NCI-H2171 (cell line): ENCODE results near the gene SARS1.

Experiments used
- DNase-seq: peaks from one replicate; lab custom pipeline; 2025; lab: John Stamatoyannopoulos, UW

The SARS1 gene

DNA sequence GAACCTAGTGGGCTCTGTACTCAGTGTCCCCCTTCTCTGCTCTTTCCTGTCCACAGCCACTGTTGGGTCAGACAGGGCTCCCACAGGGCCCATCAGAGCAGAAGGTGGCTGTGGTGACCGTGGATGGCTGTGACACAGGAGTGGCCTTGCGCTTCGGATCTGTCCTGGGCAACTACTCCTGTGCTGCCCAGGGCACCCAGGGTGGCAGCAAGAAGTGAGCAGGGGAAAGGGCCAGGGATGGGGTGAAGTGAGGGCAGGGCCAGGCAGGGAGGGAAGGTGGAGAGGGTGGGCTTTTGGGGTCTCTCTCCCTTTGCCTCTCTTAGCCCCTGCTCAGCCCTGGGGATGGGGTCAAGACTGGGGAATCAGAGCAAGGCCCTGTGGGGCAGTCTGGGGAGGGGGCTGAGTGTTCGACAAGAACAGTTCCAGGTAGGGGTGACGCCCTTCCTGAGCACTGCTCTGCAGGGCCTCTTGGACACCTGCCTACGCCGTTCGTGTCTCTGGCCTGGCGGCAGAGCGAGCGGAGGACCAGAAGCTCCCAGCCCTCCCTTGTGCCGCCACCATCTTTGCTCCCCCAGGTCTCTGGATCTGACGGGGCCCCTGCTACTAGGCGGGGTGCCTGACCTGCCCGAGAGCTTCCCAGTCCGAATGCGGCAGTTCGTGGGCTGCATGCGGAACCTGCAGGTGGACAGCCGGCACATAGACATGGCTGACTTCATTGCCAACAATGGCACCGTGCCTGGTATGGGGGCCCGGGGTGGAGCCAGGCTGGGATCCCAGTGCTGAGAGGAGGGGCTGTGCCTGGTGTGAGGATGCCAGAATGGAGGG lies 48.7 kb downstream of the SARS1 start:
- DNase-seq = no peak

DNA sequence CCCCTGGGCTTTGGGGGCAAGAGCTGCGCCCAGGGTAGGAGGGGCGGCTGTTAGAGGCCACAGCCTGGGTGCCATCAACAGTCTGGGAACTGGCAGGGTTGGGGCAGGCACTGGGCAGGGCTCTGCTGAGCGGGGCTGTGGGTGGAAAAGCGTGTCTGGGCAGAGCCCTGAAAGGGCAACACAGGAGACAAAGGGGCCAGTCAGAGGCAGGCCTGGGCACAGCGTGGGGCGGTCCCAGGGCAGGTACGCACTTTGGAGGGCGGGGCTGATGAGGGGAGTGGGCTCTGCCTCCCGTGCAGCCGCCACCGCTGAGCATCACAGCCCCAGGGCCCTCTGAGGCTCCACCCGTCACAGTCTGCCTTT lies 49.5 kb downstream of the SARS1 start:
- DNase-seq = no peak

GRCh38 chr1:109263597-109264378 lies 50.1 kb downstream of the SARS1 start:
- no peak for DNase-seq

GRCh38 chr1:109264379-109264755 lies 50.6 kb downstream of the SARS1 start:
- DNase-seq = no peak

DNA sequence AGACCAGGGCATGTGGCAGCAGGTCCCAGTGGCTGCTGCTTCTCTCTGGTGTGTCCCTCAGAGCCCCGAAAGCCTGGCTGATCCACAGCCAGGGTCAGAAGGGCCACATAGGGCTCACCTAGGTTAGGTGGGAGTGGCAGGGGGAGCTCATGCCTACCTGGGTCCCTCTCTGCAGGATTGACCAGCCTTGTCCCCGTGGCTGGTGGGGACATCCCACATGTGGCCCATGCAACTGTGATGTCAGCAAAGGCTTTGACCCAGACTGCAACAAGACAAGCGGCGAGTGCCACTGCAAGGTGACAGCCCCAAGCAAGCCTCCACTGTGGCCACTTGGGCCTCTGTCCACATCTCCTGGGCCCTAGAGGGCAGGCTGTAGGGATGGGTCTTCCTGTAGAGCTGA lies 51.3 kb downstream of the SARS1 start:
- DNase-seq = no peak

- no peak for DNase-seq
Measured at GRCh38 chr1:109265741-109266330, 52.1 kb downstream of the SARS1 start.

- DNase-seq = no peak
Measured at GRCh38 chr1:109266965-109267364, 53.2 kb downstream of the SARS1 start.

- no peak for DNase-seq
Measured at GRCh38 chr1:109267743-109268300, 54.1 kb downstream of the SARS1 start.

- DNase-seq = no peak
Measured at GRCh38 chr1:109268431-109269211, 54.9 kb downstream of the SARS1 start.

DNA sequence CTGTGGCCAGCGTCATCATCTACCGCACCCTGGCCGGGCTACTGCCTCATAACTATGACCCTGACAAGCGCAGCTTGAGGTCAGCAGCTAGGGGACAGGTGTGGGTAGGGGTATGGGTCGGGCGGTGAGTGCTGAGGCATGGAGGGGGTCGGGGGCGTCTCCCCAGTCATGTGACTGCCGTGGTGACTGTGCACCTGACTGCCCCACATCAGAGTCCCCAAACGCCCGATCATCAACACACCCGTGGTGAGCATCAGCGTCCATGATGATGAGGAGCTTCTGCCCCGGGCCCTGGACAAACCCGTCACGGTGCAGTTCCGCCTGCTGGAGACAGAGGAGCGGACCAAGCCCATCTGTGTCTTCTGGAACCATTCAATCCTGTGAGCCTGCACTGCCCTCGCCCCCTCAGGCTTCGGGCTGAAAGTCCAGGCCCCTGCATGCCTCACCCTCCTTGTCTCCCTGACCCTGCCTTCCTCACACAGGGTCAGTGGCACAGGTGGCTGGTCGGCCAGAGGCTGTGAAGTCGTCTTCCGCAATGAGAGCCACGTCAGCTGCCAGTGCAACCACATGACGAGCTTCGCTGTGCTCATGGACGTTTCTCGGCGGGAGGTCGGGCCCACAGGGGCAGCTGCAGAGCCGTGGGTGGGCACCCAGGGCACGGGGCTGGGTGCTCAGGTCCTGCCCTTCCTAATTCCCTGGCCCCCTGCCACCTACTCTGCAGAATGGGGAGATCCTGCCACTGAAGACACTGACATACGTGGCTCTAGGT lies 55.7 kb downstream of the SARS1 start:
- no peak for DNase-seq

DNA sequence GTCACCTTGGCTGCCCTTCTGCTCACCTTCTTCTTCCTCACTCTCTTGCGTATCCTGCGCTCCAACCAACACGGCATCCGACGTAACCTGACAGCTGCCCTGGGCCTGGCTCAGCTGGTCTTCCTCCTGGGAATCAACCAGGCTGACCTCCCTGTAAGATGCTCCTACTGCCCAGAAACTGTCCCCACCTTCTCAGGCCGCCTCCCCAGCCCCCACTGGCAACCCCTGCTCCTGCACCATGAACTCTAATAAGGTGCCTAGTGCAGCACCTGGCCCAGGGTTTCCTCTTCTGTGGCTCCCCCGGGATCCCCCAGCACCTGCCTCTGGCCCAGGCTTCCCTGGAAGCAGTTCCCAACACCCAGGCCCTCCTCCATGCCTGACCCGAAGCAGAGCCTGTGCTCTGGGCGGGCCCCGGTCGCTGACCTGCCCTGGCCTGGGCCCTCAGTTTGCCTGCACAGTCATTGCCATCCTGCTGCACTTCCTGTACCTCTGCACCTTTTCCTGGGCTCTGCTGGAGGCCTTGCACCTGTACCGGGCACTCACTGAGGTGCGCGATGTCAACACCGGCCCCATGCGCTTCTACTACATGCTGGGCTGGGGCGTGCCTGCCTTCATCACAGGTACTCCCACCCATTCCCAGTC lies 56.4 kb downstream of the SARS1 start:
- no peak for DNase-seq

DNA sequence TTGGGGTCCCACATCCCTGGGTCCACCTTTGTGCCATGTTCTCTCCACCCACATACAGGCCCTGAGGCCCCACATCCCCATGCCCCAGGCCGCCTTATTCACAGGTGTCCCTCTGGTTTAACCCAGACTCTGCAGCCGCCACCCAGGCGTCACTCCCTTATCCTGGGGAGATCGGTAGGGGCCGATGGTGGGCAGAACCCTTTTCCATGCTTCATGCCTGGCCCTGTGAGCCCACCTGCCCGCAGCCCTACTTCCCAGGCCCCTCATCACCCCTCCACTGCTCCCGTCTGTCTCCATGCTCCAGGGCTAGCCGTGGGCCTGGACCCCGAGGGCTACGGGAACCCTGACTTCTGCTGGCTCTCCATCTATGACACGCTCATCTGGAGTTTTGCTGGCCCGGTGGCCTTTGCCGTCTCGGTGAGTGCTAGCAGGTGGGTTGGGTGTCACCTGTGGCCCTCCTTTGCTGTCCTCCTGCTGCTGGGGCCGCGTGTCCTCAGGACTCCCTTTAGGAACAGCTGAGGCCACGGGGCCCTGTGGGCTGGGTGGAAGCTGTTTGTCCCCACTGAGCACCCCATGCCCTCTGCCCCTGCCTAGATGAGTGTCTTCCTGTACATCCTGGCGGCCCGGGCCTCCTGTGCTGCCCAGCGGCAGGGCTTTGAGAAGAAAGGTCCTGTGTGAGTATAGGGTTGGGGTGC lies 57.1 kb downstream of the SARS1 start:
- DNase-seq = no peak

GRCh38 chr1:109271458-109271857 lies 57.7 kb downstream of the SARS1 start:
- no peak for DNase-seq

- DNase-seq = no peak
Measured at GRCh38 chr1:109272021-109272799, 58.5 kb downstream of the SARS1 start.

DNA sequence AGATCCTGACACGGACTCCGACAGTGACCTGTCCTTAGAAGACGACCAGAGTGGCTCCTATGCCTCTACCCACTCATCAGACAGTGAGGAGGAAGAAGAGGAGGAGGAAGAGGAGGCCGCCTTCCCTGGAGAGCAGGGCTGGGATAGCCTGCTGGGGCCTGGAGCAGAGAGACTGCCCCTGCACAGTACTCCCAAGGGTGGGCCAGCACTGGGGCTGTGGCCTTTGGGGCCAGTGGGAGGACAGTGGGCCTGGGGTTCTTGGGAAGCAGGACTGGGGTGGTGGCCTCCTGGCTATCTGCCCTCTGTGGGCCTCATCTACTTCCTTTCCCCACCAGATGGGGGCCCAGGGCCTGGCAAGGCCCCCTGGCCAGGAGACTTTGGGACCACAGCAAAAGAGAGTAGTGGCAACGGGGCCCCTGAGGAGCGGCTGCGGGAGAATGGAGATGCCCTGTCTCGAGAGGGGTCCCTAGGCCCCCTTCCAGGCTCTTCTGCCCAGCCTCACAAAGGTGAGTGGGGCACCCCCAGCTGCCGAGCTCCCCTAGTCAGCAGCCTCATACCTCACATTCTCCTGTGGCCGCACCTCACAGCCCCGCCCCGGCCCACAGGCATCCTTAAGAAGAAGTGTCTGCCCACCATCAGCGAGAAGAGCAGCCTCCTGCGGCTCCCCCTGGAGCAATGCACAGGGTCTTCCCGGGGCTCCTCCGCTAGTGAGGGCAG lies 59.3 kb downstream of the SARS1 start:
- no peak for DNase-seq

GRCh38 chr1:109273570-109274288 lies 60.0 kb downstream of the SARS1 start:
- DNase-seq = no peak

- DNase-seq = no peak
Measured at GRCh38 chr1:109274533-109275476, 61.1 kb downstream of the SARS1 start.
